Kidney (tissue), 14 donors: Measurements from ENCODE around the gene FBXO48. TPM values are rescaled to one million over a fixed set of nuclear protein-coding genes. Genes with fewer than 3 reads are reported as not detected.

Experiments used
- DNase-seq, 5 donors: peaks; one replicate each; pipeline ENCODE4 v3.0.0-alpha.2; 2013 to 2020
- FAIRE-seq: peaks from 2 replicates; lab custom pipeline; 2012; peaks lifted over from hg19 to GRCh38; lab: Jason Lieb, UNC
- H3K27ac ChIP-seq, 2 donors: one replicate each; pipeline ENCODE4 v1.7.0; 2013; ENCODE audit warnings: low read depth in 2 of 2, low read length in 2 of 2, inconsistent platforms in 1 of 2
- H3K27me3 ChIP-seq: one replicate; pipeline ENCODE4 v1.7.1; 2013; ENCODE audit warnings: low read length, inconsistent platforms; ENCODE audit not compliant: control insufficient read depth, insufficient read depth
- H3K36me3 ChIP-seq, 3 donors: one replicate each; pipeline versions ENCODE4 v1.7.0 to v1.7.1; 2013; ENCODE audit warnings: low read length in 3 of 3, control low read depth in 1 of 3, inconsistent platforms in 1 of 3; ENCODE audit not compliant: insufficient read depth in 3 of 3, control insufficient read depth in 2 of 3
- H3K4me1 ChIP-seq, 3 donors: one replicate each; pipeline versions ENCODE4 v1.7.0 to v1.7.1; 2013; ENCODE audit warnings: low read length in 3 of 3, inconsistent platforms in 1 of 3, low read depth in 1 of 3; ENCODE audit not compliant: control insufficient read depth in 2 of 3, insufficient read depth in 2 of 3
- H3K4me3 ChIP-seq, 3 donors: one replicate each; pipeline versions ENCODE4 v1.7.0 to v1.8.1; 2013; ENCODE audit warnings: low read length in 3 of 3, control low read depth in 1 of 3, inconsistent platforms in 1 of 3
- H3K9ac ChIP-seq, 3 donors: one replicate each; pipeline versions ENCODE4 v1.7.0 to v1.7.1; 2013; ENCODE audit warnings: low read length in 3 of 3, control low read depth in 1 of 3, inconsistent platforms in 1 of 3
- H3K9me3 ChIP-seq, 3 donors: one replicate each; pipeline versions ENCODE4 v1.7.0 to v1.7.1; 2013; ENCODE audit warnings: low read length in 3 of 3, control low read depth in 1 of 3, inconsistent platforms in 1 of 3; ENCODE audit not compliant: control insufficient read depth in 2 of 3, insufficient read depth in 1 of 3
- intact Hi-C: fragments of 100-400 bp; cut with DNase I; formaldehyde crosslinking; loops from one replicate; pipeline ENCODE4 v1.11.1; 2022
- polyA plus RNA-seq: library from polyadenylated mRNA; stranded (reverse); fragments of 350-450 nt; fragmentation: Illumina TruSeq; extraction: RNeasy Lipid Tissue Mini Kit (QIAGEN cat#74804); gene quantifications from one replicate; pipeline ENCODE4 v1.2.3, GENCODE V29; 2014; ENCODE audit warnings: low read depth, low replicate concordance; ENCODE audit not compliant: insufficient read depth
- total RNA-seq: library from RNA; stranded (reverse); fragmentation: NEBNext Ultra II Directional; extraction: Animal tissue kit (Norgen Biotek cat#: 25700); gene quantifications from one replicate; pipeline ENCODE4 v1.2.1, GENCODE V29; 2021
- TF ChIP-seq, protein P1 (sequence below): IDR thresholded peaks from 3 replicates; pipeline ENCODE4 v1.5.1; 2012; ENCODE audit warnings: mild to moderate bottlenecking, moderate library complexity, borderline replicate concordance; ENCODE audit not compliant: insufficient read depth; ENCODE audit errors: extremely low read depth
- donor health status: control.
- donor health status: control.
- donor health status: control.
- donor health status: control.
- donor health status: control.
- donor health status: DM: yes; HTN: yes; CAD: no.
- donor health status: Normal renal cell carcinoma (clear cell type).

Gene FBXO48
- total and polyA plus RNA-seq, 2 donors from 2014 or later = 0.86 to 1.3 TPM

DNA sequence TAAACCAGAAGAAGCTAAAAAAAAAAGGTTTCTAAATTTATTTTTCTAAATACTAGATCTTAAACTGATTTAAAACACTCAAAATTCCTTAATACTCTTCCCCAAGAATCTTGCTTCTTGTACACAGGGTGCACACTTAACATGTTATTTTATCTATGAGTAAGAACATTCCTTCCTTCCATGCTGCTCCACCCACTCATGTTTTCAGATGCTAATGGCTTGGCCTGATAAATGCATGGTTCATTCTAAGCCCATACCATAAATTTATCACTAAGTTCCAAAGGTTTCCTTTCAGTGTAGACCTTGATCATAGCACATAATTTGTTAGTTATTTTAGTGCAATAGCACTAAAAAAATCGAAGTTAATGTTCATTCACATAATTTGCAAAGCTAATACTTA lies 8.1 kb downstream of the FBXO48 start:
- Histone ChIP-seq H3K27ac (no peak overlapping the region), H3K27me3 (no peaks in the 10 kb centered on the region), H3K36me3 (no peaks in the 10 kb centered on the region), H3K9me3 (no peaks in the 10 kb centered on the region), H3K4me3 (no peak overlapping the region), H3K4me1 (no peaks in the 10 kb centered on the region), H3K9ac (no peak overlapping the region)
- no peak for FAIRE-seq
- no peak for DNase-seq
- TF ChIP-seq, protein P1, sequence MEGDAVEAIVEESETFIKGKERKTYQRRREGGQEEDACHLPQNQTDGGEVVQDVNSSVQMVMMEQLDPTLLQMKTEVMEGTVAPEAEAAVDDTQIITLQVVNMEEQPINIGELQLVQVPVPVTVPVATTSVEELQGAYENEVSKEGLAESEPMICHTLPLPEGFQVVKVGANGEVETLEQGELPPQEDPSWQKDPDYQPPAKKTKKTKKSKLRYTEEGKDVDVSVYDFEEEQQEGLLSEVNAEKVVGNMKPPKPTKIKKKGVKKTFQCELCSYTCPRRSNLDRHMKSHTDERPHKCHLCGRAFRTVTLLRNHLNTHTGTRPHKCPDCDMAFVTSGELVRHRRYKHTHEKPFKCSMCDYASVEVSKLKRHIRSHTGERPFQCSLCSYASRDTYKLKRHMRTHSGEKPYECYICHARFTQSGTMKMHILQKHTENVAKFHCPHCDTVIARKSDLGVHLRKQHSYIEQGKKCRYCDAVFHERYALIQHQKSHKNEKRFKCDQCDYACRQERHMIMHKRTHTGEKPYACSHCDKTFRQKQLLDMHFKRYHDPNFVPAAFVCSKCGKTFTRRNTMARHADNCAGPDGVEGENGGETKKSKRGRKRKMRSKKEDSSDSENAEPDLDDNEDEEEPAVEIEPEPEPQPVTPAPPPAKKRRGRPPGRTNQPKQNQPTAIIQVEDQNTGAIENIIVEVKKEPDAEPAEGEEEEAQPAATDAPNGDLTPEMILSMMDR = no peak
- intact Hi-C loops = no loop called here

DNA sequence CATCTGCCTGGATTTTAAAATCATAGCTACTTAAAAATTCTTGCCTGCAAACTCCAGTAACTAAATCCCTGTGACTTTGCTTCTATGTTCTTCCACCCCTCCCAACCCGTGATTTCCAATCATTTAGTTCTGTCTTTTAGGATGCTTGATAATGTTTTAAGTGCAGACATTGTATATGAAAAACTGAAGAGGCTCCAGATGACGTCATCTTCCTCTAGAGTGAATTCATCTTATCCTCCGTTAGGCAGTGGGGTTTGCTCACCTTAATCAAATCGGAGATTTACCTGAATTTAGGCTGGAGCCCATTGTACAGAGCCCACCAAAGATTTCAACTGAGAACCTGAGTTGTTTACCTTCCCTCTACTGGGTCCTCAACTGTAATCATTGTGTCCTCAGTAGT lies 10.9 kb downstream of the FBXO48 start:
- Histone ChIP-seq H3K9ac (no peak overlapping the region), H3K27ac (no peak overlapping the region)
- FAIRE-seq = no peak

DNA sequence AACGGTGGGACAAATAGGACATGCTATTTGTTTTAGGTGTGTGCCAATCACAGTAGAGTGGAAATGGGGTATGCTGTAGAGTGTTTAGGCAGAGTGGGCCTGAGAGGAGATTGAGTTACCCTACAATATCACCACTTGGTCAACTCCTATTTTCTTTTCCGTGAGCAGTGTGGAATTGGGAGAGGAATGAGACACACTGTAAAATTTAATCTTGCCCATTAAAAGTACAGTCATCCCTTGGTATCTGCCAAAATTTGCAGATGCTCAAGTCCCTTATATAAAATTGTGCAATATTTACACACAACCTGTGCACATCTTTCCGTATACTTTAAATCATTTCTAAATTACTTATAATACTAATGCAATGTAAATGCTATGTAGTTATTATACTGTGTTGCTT lies 12.4 kb downstream of the FBXO48 start:
- no peaks in the 10 kb centered on the region for H3K4me1 ChIP-seq
- TF ChIP-seq, protein P1 = no peak
- intact Hi-C loops = no loop called here
- FAIRE-seq = no peak
- H3K36me3 ChIP-seq = no peaks in the 10 kb centered on the region
- H3K4me3 ChIP-seq = no peak overlapping the region
- no peak for DNase-seq
- no peaks in the 10 kb centered on the region for H3K9me3 ChIP-seq
- no peak overlapping the region for H3K27ac ChIP-seq
- no peak overlapping the region for H3K9ac ChIP-seq
- no peaks in the 10 kb centered on the region for H3K27me3 ChIP-seq

More for the DNA sequence above, 10.9 kb downstream of the FBXO48 start:
- H3K27me3 ChIP-seq = no peaks in the 10 kb centered on the region
- intact Hi-C loops = no loop called here
- H3K36me3 ChIP-seq = no peaks in the 10 kb centered on the region
- DNase-seq = no peak
- H3K4me1 ChIP-seq = no peaks in the 10 kb centered on the region
- H3K4me3 ChIP-seq = no peak overlapping the region
- TF ChIP-seq, protein P1 = no peak
- H3K9me3 ChIP-seq = no peaks in the 10 kb centered on the region

DNA sequence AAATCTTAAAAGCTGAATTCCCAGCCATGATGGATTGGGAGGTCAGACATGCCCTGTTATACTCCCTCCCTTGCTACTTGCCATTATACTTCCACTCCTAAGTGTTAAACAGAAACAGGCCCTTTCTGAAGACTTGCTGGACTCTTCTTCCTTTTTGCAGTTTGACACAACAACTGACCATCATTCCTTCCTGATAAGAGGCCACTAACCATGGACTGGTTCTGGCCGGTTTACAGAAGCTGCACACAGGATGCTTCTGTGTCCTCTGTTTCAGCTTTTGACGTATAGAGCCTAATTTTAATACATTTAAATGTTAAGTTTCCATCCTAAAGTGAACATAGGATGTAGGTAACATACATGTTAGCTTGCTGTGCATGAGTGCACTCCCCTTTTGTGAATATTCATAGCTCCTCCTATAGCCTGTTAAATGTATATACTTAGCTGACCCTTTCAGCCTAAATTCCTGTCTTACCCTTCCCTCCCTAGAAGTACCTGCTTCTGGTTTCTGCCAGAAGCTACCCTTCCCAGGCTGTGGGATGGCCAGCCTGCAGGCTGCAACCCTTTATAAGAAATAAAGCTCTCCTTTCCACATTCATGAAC lies 13.2 kb downstream of the FBXO48 start:
- Histone ChIP-seq H3K9me3 (no peaks in the 10 kb centered on the region), H3K4me3 (no peak overlapping the region), H3K27me3 (no peaks in the 10 kb centered on the region), H3K4me1 (no peaks in the 10 kb centered on the region), H3K36me3 (no peaks in the 10 kb centered on the region), H3K27ac (no peak overlapping the region), H3K9ac (no peak overlapping the region)
- TF ChIP-seq, protein P1 = no peak
- intact Hi-C loops = no loop called here
- no peak for DNase-seq
- FAIRE-seq = no peak
